ENCODE data around the gene IFI27L1.
A peak's percentile ranks its signal among the peaks of the same experiment; 100 is the strongest.

IFI27L1 gene

DNA sequence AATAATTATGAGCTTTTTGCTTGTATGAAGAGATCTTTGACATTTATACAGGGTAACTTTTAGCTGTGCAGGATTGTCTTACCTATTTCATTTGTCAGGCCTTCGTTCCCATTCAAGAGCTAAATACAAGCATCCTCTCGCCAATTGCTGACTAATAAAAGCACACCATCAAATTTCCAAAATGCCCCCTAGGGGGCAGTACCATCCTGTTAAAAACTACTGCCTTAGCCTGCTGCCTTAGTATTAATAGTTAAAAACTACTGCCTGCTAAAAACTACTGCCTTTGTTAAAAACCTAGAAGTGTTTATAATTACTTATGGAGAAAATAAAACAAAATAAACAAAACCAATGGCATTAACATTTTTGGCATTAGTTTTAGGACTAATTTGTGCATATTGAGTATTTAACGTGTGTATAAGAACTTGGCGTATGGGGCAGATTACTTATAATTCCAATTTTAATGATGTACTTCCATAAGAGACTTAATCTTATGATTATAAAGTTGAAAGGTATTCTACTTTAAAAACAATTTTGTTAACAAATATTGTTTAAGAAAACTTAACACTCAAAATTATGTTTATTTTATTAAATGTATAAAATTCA lies 51.3 kb downstream of the IFI27L1 start:
- DNase-seq (ENCODE audit: low spot score), result peak; percentile 83

DNA sequence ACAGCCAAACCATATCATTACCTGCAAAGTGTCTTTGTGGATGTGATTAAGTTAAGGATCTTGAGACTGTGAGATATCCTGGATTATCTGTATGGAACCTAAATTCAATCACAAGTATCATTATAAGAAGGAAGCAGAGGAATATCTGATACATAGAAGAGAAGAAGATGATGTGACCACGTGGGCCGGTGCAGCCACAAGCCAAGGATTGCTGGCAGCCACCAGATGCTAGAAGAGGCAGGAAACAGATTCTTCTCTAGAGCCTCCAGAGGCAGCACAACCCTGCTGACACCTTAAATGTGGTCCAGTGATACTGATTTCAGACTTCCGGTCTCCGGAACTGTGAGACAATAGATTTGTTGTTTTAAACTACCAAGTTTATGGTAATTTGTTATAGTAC lies 54.4 kb downstream of the IFI27L1 start:
- no peak for DNase-seq (ENCODE audit: low spot score)

DNA sequence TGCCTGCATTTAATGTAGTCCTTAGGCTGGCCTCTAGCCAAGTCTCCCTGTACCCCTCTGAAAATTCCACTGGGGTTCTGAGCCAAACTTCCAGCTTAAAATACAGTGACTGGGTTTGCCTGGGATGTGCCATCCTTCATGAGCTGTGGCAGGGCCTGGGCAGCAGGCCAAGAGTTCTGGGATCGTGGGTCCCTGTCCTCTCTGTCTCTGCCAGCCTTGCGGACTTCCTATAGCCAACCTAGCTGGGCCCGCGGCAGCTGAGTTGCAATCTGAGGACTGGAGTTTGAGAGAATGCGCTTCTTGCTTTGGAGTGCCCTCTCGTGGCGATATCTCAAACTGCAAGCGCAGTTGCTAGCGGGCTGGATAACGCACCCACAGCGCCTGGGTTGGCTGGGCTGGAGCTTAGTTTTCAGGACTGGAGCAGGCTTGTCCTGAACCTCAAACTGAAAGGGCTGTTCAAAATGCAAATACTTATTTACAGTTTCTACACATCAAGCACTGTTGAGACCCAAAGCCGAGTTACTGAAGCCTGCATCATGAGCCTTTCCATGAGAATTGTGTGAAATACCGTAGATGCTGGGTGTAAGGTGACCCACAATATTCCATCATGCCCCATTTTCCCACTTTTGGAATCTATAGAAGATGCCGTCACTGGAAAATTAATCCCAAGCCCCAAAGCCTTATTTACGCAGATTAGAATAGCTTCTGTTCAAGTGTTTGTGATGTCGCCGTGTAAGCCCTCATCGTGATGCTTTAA lies 55.6 kb downstream of the IFI27L1 start:
- DNase-seq (ENCODE audit: low spot score), result peak; percentile 82

DNA sequence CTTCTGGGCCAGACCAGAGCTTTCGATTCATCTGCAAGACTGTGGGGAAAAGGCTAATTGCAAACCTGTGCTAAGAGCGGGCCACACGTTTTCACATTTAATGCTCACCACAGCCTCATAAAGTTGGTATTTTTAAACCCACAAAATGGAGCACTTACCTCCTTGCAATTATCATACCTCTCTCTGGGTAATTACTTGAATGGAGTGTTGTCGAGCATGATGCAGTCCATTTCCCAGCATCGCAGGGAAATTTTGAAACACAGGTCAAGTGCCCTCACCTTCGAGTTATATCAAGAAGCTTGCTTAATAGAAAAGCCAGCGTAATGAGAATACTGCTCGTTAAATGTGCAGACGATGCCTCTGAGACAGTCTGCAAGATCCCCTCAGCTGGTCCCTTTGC lies 57.1 kb downstream of the IFI27L1 start:
- DNase-seq (ENCODE audit: low spot score), result no peak

DNA sequence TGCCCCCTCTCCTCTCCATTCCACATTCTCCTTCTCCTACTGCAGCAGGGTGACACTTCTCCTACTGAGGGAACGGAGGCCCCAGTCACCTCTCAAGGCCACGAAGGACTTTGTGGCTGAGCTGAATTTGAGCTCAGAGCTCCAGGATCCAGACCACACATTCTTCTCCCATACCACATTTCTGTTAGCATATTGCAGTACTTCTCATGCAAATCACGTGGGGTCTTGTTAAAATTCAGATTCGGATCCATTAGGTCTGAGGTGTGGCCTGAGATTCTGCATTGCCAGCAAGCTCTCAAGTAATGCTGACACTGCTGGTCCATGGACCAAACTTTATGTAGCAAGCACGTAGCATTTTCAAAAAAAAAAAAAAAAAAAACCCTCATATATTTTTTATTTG lies 57.9 kb downstream of the IFI27L1 start:
- no peak for DNase-seq (ENCODE audit: low spot score)

DNA sequence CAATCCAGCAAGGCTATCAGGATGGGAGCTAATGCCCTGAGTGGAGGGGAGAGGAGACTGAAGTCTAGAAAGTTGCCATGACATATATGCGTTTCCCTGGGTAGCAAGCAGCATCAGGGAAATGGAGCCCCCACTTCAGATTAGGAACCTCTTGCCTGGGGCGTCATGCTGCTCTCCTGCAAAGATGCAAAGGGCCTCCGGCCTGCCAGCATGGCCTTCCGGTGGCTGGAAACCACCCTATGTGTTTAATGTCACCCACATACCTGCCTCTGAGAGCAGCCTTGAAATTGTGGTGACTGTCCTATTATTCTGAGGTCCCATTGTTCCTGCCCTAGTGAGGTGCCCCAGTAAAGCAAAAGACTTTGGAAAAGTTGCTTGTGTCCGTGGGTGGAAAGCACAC lies 58.3 kb downstream of the IFI27L1 start:
- DNase-seq (ENCODE audit: low spot score), result no peak

DNA sequence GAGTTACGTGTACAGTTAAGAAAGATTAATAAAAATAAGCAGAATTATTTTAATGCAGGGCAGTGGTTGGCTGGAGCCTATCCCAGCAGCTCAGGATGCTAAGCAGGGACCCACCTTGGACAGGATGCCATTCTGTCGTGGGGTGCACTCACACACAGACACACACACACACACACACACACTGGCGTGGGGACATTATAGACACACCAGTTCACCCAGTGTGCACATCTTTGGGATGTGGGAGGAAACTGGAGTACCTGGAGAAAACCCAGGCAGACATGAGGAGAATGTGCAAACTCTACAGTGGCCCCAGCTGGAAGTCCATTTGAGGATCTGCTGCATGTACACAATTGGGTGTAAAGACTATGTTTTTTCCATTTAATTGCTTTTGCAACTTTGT lies 61.1 kb downstream of the IFI27L1 start:
- DNase-seq (ENCODE audit: low spot score), result no peak

DNA sequence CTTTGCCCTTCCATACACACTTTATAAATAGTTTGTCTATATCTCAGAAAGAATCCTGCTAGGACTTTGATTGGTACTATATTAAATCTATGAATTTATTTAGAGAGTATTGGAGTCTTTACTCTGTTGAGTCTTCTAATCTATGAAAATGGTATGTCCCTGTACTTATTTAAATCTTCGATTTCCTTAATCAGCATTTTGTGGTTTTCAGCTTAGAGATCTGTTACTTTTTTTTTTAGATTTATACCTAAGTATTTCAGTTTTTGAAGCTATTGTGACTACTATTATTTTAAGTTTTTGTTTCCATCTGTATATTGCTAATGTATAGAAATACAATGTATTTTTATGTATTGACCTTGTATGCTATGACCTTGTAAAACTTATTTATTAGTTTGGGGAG lies 61.7 kb downstream of the IFI27L1 start:
- no peak for DNase-seq (ENCODE audit: low spot score)

DNA sequence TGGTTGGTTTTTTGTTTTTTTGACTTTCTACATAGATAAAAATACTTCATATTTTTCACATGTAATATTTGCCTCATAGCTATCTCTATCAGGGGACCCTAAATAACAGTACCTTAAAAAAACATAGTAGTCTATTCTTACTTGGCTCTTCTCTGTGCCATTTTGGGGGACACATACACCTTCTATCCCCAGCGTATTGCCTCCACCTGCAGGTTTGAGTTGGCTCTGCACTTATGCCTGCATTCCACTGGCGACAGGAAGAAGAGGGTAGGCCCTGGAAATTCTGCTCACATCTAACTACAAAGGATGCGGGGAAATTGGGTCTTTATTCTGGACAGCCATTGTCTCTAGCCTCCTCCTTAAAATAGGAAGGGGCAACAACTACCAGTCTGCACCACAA lies 62.1 kb downstream of the IFI27L1 start:
- no peak for DNase-seq (ENCODE audit: low spot score)

DNA sequence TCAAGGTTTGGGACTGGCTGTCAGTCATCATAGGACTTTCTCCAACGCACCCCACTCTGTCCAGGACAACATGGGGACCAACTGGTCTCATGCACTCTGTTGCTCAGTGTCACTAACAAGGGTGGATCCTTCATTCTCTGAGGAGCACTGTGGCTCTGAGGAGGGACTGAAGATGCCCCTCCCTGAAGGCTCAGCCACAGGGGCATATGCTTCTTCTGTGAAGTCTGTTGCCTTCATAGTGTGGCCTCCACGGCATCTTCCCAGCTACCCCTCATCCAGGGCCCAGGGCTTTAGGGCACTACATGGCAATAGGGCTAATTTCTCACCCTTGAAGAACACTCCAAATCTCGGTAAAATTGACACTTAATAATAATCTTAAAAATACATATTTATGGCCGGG lies 62.6 kb downstream of the IFI27L1 start:
- no peak for DNase-seq (ENCODE audit: low spot score)

DNA sequence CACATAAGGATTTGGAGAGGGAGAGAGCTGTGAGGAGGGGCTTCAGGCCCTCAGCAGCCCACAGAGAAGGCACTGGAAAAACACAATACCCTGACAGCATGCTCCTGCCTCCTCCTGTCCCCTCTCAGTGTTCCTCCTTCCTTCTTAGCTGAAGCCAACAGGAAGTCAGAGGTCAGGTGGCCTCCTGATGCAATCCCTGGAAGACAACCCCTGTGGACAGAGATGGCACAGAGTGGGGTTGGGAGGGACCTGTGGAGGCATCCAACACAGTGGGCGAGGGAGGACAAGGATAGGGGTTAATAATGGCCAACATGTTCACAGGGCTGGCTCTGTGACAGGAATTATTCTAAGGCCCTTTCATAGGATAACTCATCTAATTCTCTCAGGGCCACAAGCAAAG lies 63.7 kb downstream of the IFI27L1 start:
- no peak for DNase-seq (ENCODE audit: low spot score)

DNA sequence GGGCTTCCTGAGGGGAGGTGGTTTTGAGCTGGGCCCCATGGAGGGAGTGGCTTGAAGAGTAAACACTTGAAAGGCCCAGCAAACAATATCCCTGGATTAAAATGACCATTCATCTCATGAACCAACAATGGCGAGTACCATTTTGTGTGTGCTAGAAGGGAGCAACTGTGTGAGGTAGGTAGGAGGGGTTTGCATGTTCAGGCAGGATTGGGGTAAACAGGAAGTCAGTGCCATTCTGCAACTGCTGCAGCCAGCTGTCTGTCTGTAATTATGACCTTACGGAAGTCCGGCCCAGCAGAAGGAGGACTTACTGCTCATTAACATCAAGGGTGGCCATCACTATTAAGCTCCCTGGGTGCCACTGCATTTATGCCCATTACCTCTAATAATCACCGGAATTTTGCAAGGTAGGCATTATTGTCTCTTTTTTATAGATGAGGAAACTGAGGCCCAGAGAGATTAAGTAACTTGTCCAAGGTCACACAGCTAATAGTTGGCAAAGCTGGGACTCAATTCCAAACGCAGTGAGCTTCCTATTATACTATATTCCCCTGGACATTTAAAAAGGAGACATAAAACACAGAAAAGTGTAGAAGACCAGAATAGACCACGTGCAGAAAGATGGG lies 64.9 kb downstream of the IFI27L1 start:
- no peak for DNase-seq (ENCODE audit: low spot score)

Data from globus pallidus (tissue), 1 donor.